ENCODE results near the gene TEX26.

DNA sequence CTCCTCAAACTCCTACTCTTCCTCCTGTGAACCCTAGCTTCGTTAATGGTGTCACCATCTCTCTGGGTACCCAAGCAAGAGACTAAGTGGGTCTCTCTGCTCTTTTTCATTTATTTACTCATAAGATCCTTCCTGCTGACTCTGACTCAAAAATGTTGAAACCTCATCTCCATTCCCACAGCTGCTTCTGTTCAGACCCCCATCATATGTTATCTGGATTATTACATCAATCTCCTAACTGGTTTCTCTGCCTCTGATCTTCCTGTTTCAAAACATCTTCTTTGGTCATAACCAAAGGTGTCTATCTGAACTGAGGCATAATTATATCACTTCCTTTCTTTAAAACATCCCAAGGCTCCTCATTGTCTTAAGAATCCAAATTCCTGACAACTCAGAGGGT lies 28.4 kb upstream of the TEX26 start:
- no peak for TF ChIP-seq ZNF274 (IDR thresholded peaks at IDR 0.05; ENCODE audit: low read depth, low read length)
- TF ChIP-seq YY1 (IDR thresholded peaks at IDR 0.05; ENCODE audit: insufficient read depth, insufficient read length), result no peak
- TF ChIP-seq SUZ12 (IDR thresholded peaks at IDR 0.05; ENCODE audit: extremely low read depth, insufficient read depth, insufficient read length), result no peak

Data from NT2/D1 (cell line).